Measurements from ENCODE around the gene SEBOX.

SEBOX gene

GRCh38 chr17:28369684-28370034 lies 4.7 kb upstream of the SEBOX start:
- no peak for DNase-seq (ENCODE audit: low read depth in 3 of 3, low spot score in 1 of 3)

- no peak for DNase-seq (ENCODE audit: low read depth in 3 of 3, low spot score in 1 of 3)
These were observed 4.1 kb upstream of the SEBOX start for GRCh38 chr17:28368915-28369683.

GRCh38 chr17:28368306-28368831 lies 3.4 kb upstream of the SEBOX start:
- DNase-seq (ENCODE audit: low read depth in 3 of 3, low spot score in 1 of 3) = no peak

- DNase-seq (ENCODE audit: low read depth in 3 of 3, low spot score in 1 of 3) = no peak
These were observed 2.8 kb upstream of the SEBOX start for GRCh38 chr17:28367641-28368305.

GRCh38 chr17:28366605-28367004 lies 1.6 kb upstream of the SEBOX start:
- no peak for DNase-seq (ENCODE audit: low read depth in 3 of 3, low spot score in 1 of 3)

GRCh38 chr17:28365487-28365886 lies 488 bp upstream of the SEBOX start:
- no peak for DNase-seq (ENCODE audit: low read depth in 3 of 3, low spot score in 1 of 3)

GRCh38 chr17:28363776-28364650 lies 986 bp downstream of the SEBOX start:
- no peak for DNase-seq (ENCODE audit: low read depth in 3 of 3, low spot score in 1 of 3)

- no peak for DNase-seq (ENCODE audit: low read depth in 3 of 3, low spot score in 1 of 3)
These were observed 1.8 kb downstream of the SEBOX start for GRCh38 chr17:28363186-28363585.

- DNase-seq (ENCODE audit: low read depth in 3 of 3, low spot score in 1 of 3) = no peak
These were observed 7.2 kb downstream of the SEBOX start for GRCh38 chr17:28357901-28358197.

- peak; percentile 80 to 92 (median 91) for DNase-seq (ENCODE audit: low read depth in 3 of 3, low spot score in 1 of 3)
These were observed 7.7 kb downstream of the SEBOX start, which contains the start of gene POLDIP2 for GRCh38 chr17:28357061-28357900. TSS of gene POLDIP2 (minus strand) at chr17:28357527. CDS start at chr17:28357448, 79 bp downstream.

GRCh38 chr17:28350271-28350670 lies 14.7 kb downstream of the SEBOX start:
- DNase-seq (ENCODE audit: low read depth in 3 of 3, low spot score in 1 of 3) = no peak

- DNase-seq (ENCODE audit: low read depth in 3 of 3, low spot score in 1 of 3) = no peak
These were observed 16.0 kb downstream of the SEBOX start for GRCh38 chr17:28348979-28349378.

GRCh38 chr17:28347261-28347891 lies 17.6 kb downstream of the SEBOX start:
- DNase-seq (ENCODE audit: low read depth in 3 of 3, low spot score in 1 of 3) = no peak

- DNase-seq (ENCODE audit: low read depth in 3 of 3, low spot score in 1 of 3) = no peak
These were observed 18.2 kb downstream of the SEBOX start for GRCh38 chr17:28346746-28347246.

- no peak for DNase-seq (ENCODE audit: low read depth in 3 of 3, low spot score in 1 of 3)
These were observed 18.8 kb downstream of the SEBOX start for GRCh38 chr17:28346199-28346580.

GRCh38 chr17:28345419-28346198 lies 19.4 kb downstream of the SEBOX start:
- DNase-seq (ENCODE audit: low read depth in 3 of 3, low spot score in 1 of 3) = no peak

- no peak for DNase-seq (ENCODE audit: low read depth in 3 of 3, low spot score in 1 of 3)
These were observed 20.5 kb downstream of the SEBOX start for GRCh38 chr17:28344435-28344901.

- DNase-seq (ENCODE audit: low read depth in 3 of 3, low spot score in 1 of 3) = no peak
These were observed 21.0 kb downstream of the SEBOX start for GRCh38 chr17:28344011-28344410.

- no peak for DNase-seq (ENCODE audit: low read depth in 3 of 3, low spot score in 1 of 3)
These were observed 21.5 kb downstream of the SEBOX start for GRCh38 chr17:28343491-28343932.

All from stimulated activated CD4-positive, alpha-beta T cell treated with anti-CD3 and anti-CD28 coated beads, TNF-alpha, amount 100 ng/mL, for 1 hour (primary cell).